HepG2 (cell line): ENCODE measurements around the gene ENDOU. TPM values are rescaled to one million over a fixed set of nuclear protein-coding genes. Genes with fewer than 3 reads are reported as not detected.

Source experiments
- ARNTL ChIP-seq: sonication (generic); formaldehyde crosslinking; IDR thresholded peaks from 2 replicates; pipeline ENCODE4 v1.4.0; 2020; ENCODE audit warnings: mild to moderate bottlenecking, missing genetic modification reagents
- ATAD3A ChIP-seq: sonication (generic); formaldehyde crosslinking; IDR thresholded peaks from 2 replicates; pipeline ENCODE4 v1.4.0; 2020; ENCODE audit warnings: missing genetic modification reagents
- BHLHE40 ChIP-seq: IDR thresholded peaks from 2 replicates; pipeline ENCODE4 v1.6.1; 2011; ENCODE audit warnings: low read length, improper control_type of control experiment
- BRD4 ChIP-seq: sonication (generic); formaldehyde crosslinking; IDR thresholded peaks from 2 replicates; pipeline ENCODE4 v1.4.0; 2020; ENCODE audit warnings: missing genetic modification reagents
- CSRNP2 ChIP-seq: sonication (generic); formaldehyde crosslinking; conservative IDR thresholded peaks from 2 replicates; pipeline ENCODE4 v1.8.0; 2022; ENCODE audit warnings: low read depth, missing genetic modification reagents
- HDAC1 ChIP-seq: sonication (generic); formaldehyde crosslinking; IDR thresholded peaks from 2 replicates; pipeline ENCODE4 v1.5.1; 2020; ENCODE audit warnings: mild to moderate bottlenecking, missing genetic modification reagents
- KLF9 ChIP-seq: IDR thresholded peaks from 2 replicates; pipeline ENCODE4 v1.6.1; 2016; ENCODE audit warnings: low read depth
- MAFK ChIP-seq, 2 experiments: IDR thresholded peaks in 1 of 2; conservative IDR thresholded peaks in 1 of 2; 2 replicates each; pipeline ENCODE4 v1.6.1; 2011; ENCODE audit warnings: improper control_type of control experiment in 2 of 2, low read length in 2 of 2
- MEF2D ChIP-seq: sonication (generic); formaldehyde crosslinking; IDR thresholded peaks from 2 replicates; pipeline ENCODE4 v1.5.1; 2020; ENCODE audit warnings: mild to moderate bottlenecking, missing genetic modification reagents
- SIX4 ChIP-seq: sonication (generic); formaldehyde crosslinking; IDR thresholded peaks from 2 replicates; pipeline ENCODE4 v1.4.0; 2020; ENCODE audit warnings: missing genetic modification reagents
- TOPORS ChIP-seq: sonication (generic); formaldehyde crosslinking; IDR thresholded peaks from 2 replicates; pipeline ENCODE4 v1.8.0; 2023; ENCODE audit warnings: mild to moderate bottlenecking, missing genetic modification reagents
- TRIM22 ChIP-seq: fragments of 450-650 bp; IDR thresholded peaks from 2 replicates; pipeline ENCODE4 v1.6.1; 2017
- ZNF138 ChIP-seq: sonication (generic); formaldehyde crosslinking; IDR thresholded peaks from 2 replicates; pipeline ENCODE4 v1.5.0; 2020; ENCODE audit warnings: mild to moderate bottlenecking, low read depth, missing genetic modification reagents
- ZNF280D ChIP-seq: sonication (generic); formaldehyde crosslinking; IDR thresholded peaks from 2 replicates; pipeline ENCODE4 v1.5.1; 2020; ENCODE audit warnings: mild to moderate bottlenecking, missing genetic modification reagents
- ZNF33B ChIP-seq: sonication (generic); formaldehyde crosslinking; IDR thresholded peaks from 2 replicates; pipeline ENCODE4 v1.5.1; 2020; ENCODE audit warnings: mild to moderate bottlenecking, missing genetic modification reagents
- ZNF446 ChIP-seq: sonication (generic); formaldehyde crosslinking; IDR thresholded peaks from 2 replicates; pipeline ENCODE4 v1.5.0; 2020; ENCODE audit warnings: mild to moderate bottlenecking, missing genetic modification reagents
- ZNF777 ChIP-seq: sonication (generic); formaldehyde crosslinking; IDR thresholded peaks from 2 replicates; pipeline ENCODE4 v1.4.0; 2020; ENCODE audit warnings: missing genetic modification reagents
- ZNF878 ChIP-seq: sonication (generic); formaldehyde crosslinking; IDR thresholded peaks from 2 replicates; pipeline ENCODE4 v1.8.1; 2023; ENCODE audit warnings: mild to moderate bottlenecking, missing genetic modification reagents, moderate library complexity
- polyA plus RNA-seq, 8 experiments: library from polyadenylated mRNA; depleted of rRNA in 3 of 8; stranded (reverse) in 7 of 8; unstranded in 1 of 8; fragments of >200 nt; fragmentation: Illumina TruSeq in 4 of 8; extraction: Trizol in 4 of 8; gene quantifications; 2 replicates each; pipeline versions ENCODE4 v1.2.1 to v1.2.3, GENCODE V29; 2011 to 2016; ENCODE audit warnings: low read depth in 4 of 8, missing spikeins in 1 of 8, mixed read lengths in 1 of 8; ENCODE audit not compliant: insufficient read depth in 1 of 8
- total RNA-seq, 5 experiments: library from RNA; depleted of rRNA; stranded (reverse); fragments of >200 nt; fragmentation: Illumina TruSeq; extraction: Trizol; gene quantifications; 2 replicates each; pipeline ENCODE4 v1.2.3, GENCODE V29; 2016; ENCODE audit warnings: low read depth in 1 of 5
- TF ChIP-seq, protein P1 (sequence below): sonication (generic); formaldehyde crosslinking; IDR thresholded peaks from 2 replicates; pipeline ENCODE4 v1.5.0; 2020; ENCODE audit warnings: mild to moderate bottlenecking, missing genetic modification reagents
- TF ChIP-seq, protein P2 (sequence below): sonication (generic); formaldehyde crosslinking; IDR thresholded peaks from 2 replicates; pipeline ENCODE4 v1.8.0; 2022; ENCODE audit warnings: mild to moderate bottlenecking, missing genetic modification reagents, borderline replicate concordance

The ENDOU gene
- total and polyA plus RNA-seq, 2 of the 13 experiments (the other 11 are each of a cell fraction or from before 2014, with no cell fraction given) = not detected

DNA sequence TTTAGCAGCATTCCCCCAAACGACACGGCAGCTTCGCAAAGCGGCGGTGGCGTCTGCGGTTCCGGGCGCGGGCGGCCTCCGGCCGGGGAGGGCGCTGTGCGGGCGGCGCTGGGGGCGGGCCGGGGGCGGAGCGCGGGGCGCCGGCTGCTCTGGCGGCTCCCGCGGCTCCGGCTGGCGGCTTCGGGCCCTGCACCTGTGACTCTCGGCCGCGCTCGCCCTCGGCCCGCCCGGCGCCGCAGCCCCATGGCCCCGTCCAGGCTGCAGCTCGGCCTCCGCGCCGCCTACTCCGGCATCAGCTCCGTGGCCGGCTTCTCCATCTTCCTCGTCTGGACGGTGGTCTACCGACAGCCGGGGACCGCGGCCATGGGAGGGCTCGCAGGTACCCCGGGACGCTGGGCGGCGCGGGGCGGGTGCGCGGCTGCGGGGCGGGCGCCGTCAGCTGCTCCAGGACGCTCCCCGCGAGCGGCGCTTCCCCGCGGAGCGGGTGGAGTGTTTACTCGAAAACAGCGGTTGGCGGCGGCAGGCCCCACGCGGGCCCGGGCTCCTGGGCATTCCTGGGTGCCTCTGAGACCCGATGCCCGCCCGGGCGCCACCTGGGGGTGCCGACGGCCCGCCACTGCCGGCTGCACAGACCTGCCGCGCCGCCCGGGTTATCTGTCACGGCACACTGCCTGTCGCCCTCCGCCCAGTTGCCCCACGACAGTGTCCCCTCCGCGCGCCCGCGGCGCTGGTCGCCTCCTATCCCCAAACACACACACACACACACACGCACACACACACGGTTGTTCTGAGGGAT is 48.0 kb upstream of the ENDOU start, which contains the start of gene SLC48A1 (continued):
- TF ChIP-seq, protein P1, sequence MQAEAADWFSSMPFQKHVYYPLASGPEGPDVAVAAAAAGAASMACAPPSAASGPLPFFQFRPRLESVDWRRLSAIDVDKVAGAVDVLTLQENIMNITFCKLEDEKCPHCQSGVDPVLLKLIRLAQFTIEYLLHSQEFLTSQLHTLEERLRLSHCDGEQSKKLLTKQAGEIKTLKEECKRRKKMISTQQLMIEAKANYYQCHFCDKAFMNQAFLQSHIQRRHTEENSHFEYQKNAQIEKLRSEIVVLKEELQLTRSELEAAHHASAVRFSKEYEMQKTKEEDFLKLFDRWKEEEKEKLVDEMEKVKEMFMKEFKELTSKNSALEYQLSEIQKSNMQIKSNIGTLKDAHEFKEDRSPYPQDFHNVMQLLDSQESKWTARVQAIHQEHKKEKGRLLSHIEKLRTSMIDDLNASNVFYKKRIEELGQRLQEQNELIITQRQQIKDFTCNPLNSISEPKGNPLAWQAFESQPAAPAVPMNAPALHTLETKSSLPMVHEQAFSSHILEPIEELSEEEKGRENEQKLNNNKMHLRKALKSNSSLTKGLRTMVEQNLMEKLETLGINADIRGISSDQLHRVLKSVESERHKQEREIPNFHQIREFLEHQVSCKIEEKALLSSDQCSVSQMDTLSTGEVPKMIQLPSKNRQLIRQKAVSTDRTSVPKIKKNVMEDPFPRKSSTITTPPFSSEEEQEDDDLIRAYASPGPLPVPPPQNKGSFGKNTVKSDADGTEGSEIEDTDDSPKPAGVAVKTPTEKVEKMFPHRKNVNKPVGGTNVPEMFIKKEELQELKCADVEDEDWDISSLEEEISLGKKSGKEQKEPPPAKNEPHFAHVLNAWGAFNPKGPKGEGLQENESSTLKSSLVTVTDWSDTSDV = no peak
- no peak for TF ChIP-seq ARNTL (CRISPR knock-in tag)
- no peak for TF ChIP-seq MAFK (conservative IDR thresholded peaks at IDR 0.05 in 1 of 2, IDR thresholded peaks at IDR 0.05 in 1 of 2; ENCODE audit: low read length in 2 of 2)
- TF ChIP-seq ZNF280D = no peak
- TF ChIP-seq HDAC1 (CRISPR knock-in tag) = no peak
- TF ChIP-seq ZNF777 (CRISPR knock-in tag) = peak; percentile 93
- TF ChIP-seq CSRNP2 = no peak
- TF ChIP-seq BHLHE40 = no peak
- TF ChIP-seq TRIM22 = no peak
- TF ChIP-seq ZNF33B (CRISPR knock-in tag) = no peak
- TF ChIP-seq ZNF878 (CRISPR knock-in tag) = no peak
- TF ChIP-seq, protein P2, sequence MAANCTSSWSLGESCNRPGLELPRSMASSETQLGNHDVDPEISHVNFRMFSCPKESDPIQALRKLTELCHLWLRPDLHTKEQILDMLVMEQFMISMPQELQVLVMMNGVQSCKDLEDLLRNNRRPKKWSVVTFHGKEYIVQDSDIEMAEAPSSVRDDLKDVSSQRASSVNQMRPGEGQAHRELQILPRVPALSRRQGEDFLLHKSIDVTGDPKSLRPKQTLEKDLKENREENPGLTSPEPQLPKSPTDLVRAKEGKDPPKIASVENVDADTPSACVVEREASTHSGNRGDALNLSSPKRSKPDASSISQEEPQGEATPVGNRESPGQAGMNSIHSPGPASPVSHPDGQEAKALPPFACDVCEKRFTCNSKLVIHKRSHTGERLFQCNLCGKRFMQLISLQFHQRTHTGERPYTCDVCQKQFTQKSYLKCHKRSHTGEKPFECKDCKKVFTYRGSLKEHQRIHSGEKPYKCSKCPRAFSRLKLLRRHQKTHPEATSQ (CRISPR knock-in tag) = no peak
- TF ChIP-seq ZNF138 (CRISPR knock-in tag) = no peak
- no peak for TF ChIP-seq ATAD3A (CRISPR knock-in tag)
- no peak for TF ChIP-seq MEF2D (CRISPR knock-in tag)
- TF ChIP-seq SIX4 = no peak
- TF ChIP-seq TOPORS (CRISPR knock-in tag) = 0 out of 2 replicates have a peak, but pooled peaks have one; percentile 39
- peak; percentile 40; the same call in 1 of the 2 replicates for TF ChIP-seq ZNF446
- no peak; the same call in 1 of the 2 replicates for TF ChIP-seq BRD4 (CRISPR knock-in tag)
- no peak for TF ChIP-seq KLF9 (CRISPR knock-in tag)
